GM21576 (cell line): Measurements from ENCODE around the gene ADAMTS18.

Experiments used
- ATAC-seq: cut with Tn5 transposase; IDR thresholded peaks from one replicate; pipeline ENCODE4 v1.9.1; 2021; ENCODE audit warnings: mild to moderate bottlenecking, moderate library complexity; ENCODE audit not compliant: unreplicated experiment

The ADAMTS18 gene

DNA sequence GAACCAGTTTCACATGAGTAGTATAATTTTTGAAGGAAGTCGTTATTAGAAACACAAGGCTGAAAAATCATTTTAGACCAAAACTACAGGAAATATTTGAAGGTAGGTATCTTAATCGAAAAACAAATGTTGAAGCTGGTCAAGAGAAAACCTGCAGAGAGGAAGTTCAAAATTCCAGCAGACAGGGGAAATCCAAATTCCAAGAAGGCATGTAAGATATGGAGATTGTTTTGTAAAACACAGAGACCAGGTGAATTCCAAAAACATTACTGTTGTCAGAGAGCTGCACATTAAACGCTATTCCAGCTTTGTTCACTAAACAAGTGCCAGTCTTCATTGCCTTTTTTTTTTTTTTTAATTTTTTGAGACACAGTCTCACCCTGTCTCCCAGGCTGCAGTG, 38.4 kb downstream of the ADAMTS18 start:
- no peak for ATAC-seq

DNA sequence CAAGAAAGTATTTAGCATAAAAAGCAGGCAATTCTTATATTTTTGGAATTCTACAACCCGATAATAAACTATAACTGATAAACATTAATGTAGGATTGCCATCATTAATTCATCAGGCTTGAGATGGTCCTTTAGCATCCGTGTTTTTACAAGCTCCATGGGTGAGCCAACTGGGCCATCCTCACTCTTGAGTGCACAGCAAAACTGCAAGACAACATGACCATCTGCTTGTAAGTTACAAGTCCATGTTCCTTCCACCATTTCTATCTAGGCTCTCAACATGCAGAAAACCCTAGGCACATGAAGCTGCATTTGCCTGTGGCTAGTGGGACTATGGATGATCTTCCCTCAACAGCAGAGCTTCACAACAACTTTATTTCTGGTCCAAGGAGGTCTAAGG, 40.1 kb downstream of the ADAMTS18 start:
- no peak for ATAC-seq

DNA sequence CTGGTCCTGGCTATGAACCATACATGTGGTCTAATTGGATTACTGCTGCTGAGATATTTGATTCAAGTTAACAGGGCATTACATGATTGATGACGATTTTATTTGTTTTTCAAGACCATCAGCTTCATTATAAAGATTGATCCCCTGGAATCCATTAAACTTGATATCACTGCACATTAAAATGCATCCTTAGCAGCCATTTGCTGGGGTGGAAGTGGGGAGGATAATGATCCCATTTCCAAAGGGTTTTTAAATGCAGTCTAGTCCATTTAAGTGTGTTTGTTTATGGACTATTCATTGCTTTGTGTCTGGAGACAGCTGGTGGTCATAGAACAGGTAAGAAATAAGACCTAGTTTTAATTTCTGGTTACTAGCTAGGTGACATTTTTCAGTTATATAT, 40.9 kb downstream of the ADAMTS18 start:
- no peak for ATAC-seq

DNA sequence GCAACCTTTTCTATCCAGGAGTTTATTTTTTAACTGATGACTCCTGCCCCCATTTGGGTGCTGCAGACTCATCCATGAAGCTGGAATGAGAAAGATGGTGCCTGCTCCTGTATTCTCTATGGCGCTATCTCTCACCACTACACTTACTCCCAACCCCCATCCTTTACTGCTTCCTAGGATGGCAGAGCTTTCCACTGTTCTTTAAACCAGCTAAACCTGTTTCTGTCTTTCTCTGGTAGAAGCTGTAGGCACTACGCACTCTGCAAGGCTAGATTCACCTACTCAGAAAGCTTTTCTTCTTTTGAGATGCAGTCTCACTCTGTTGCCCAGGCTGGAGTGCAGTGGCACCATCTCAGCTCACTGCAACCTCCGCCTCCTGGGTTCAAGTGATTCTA, 47.0 kb downstream of the ADAMTS18 start:
- ATAC-seq = no peak

DNA sequence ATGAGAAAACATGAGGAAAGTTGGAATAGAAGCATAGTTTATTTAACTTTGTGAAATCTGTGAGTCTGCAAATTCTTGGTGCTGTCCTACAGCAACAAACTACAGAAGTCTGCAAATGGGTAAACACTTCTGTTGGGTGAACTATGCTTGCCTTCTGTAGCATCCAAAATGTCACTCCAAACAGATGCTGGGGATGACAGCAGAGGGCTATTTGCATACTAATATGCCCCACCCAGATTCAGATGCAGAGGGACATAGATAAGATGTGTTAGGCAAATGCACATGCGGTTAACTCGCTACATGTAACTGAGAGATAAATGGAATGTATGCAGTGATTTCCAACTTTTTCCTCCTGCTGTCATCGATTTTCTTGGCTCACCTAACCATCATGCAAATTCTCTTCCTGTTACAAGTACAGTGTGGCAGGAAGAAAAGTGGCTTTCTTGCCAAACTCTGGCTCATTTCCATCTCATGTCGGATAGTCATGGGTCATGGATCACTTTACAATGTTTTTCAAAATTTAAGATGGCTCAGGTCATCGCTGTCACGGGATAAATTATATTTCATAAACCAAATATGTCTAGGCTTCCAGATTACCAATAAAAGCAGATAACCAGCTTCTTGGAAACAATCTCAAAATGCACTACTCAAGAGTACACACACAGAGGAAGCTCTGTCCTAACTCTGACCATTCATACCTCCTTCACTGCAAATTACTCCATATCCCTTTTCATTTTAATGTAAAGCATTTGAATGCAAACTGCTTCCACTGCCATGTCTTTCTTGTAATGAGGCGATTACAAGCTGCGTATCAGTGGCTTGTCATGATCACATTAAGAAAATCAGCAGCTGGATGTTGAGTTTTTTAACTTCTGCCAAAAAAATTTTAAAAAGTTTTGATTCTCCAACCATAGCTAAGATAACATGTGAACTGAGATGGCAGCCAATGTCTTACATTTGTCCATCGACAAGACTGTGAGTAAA, 47.7 kb downstream of the ADAMTS18 start:
- ATAC-seq = no peak

DNA sequence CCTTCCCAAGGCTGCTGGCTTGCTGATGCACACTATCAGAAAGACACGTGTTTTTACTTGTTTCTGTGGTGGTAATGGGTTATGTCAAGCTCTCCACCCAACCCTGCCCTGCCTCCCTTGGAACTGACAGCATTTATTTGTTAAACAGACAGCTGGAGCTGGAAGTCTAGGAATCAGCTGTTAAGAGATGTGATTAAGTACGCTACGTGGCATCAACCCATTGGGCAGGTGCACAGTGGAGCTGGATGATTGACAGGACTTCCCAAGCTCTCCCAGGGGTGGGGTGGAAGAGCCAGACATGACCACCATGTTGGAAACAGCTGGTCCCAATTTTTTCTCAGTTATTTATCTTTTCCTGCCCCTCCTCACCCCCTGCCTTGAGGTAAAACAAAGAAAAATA, 49.4 kb downstream of the ADAMTS18 start:
- ATAC-seq = no peak

DNA sequence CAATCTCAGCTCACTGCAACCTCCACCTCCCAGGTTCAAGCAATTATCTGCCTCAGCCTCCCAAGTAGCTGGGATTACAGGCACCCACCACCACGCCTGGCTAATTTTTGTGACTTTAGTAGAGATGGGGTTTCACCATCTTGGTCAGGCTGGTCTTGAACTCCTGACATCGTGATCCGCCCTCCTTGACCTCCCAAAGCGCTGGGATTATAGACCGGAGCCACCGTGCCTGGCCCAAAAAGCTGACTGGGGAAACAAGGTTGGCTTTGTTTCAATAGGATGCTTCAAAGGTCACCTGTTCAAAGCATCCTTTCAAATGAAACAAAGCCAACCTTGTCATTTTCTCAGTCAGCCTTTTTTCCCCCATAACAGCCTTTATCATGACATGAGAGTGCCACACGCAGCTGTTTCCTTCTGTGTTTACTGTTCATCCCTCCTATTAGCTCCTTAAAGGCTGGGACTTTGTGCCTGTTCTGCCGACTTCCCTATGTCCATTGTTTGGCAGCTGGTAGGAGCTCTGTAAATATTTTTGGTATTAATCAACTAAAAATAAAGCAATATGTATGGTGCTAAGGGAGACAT, 51.1 kb downstream of the ADAMTS18 start:
- no peak for ATAC-seq

DNA sequence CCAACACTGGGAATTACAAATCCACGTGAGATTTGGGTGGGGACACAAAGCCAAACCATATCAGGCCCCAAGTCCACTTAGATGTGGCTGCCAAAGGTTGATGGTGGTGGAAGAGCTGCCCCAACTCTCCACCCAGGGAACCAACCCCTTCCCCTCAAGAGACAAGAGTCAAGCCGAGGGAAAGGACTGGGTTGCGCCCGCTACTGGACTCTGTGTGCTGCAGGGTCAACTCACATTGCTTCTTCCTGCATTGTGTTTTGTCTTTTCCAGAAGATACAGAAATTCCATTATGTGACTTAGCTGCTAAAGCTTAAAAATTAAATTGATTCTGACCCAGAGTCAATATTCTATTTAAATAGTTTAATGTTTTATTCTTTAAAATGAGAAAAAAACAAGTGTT, 58.5 kb downstream of the ADAMTS18 start:
- ATAC-seq = no peak

DNA sequence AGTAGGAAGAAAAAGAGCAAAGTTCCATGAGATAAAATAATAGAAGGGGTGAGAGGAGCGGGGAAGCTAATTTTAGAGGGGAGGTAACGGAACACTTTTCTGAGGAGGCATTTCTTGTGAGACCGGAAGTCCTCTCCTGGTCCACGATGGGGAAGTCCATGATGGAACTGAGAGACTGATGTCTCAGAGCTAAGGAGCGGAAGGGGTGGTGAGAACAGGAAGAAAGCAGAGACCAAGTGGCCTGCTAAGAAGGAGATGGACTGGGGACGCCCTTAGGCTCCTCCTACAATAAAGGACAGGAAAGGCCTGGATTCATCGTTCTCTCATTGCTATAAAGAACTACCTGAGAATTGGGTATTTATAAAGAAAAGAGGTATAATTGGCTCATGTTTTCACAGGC, 59.4 kb downstream of the ADAMTS18 start:
- no peak for ATAC-seq

DNA sequence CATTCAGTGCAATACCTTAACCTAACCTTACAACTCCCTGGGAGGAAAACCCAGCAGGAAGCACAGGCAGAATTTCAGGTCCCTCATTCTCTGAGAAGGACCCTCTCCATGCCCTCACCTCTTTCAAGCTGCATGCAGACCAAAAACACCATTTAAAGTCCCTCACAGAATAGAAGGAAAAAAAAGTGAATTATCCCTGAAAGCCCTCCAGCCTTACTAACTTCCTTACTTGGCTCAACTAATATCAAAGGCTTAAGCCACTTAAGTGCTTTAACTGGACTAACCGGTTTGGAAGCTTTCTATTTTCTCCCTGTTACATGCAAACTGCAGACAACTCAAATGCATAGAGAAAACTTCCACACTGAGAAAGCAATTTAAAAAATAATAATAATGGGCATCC, 60.5 kb downstream of the ADAMTS18 start:
- no peak for ATAC-seq

DNA sequence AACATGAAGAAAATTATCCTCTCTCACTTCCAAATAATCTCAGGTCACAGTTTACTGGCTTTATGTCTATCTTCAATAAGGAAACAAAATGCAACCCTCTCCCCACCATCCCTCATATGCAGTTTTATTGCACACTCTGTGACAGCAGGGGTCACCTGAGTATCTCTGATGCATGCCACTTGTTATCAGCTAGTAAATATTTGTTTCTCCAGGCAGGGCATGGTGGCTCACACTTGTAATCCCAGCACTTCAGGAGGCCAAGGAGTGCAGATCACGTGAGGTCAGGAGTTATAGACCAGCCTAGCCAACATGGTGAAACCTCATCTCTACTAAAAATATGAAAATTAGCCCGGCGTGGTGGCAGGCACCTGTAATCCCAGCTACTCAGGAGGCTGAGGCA, 61.1 kb downstream of the ADAMTS18 start:
- ATAC-seq = no peak

DNA sequence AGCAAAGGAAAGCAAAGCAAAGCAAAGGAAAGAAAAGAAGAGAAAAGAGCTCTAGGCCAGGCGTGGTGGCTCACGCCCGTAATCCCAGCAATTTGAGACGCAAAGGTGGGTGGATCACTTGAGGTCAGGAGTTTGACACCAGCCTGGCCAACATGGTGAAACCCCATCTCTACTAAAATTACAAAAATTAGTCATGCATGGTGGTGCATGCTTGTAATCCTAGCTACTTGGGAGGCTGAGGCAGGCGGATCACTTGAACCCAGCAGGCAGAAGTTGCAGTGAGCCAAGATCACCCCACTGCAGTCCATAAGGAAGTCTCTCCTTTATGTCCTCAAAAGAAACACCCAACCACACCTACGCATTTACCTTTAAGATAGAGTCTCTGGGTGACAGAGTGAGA, 70.1 kb downstream of the ADAMTS18 start:
- ATAC-seq = no peak

DNA sequence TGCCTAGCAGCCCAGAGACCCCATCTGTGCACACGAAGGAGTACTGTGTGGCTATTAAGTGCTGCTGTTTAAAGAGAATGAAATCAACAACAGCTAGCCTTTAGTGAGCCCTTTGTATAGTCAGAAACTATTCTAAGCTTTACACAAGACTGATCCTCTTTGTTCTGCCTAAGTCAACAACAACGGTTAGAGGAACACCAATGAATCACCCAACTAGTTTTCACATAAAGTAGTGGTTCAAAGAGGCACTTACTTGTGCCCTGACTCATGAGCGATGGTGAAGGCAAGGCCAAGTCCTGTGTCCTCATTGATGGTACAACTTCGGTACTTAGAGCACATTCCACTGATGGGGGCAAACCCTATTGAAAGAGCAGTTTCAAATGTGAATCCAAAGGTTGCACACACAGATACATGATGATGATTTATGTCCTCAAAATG, 75.8 kb downstream of the ADAMTS18 start:
- ATAC-seq = no peak

DNA sequence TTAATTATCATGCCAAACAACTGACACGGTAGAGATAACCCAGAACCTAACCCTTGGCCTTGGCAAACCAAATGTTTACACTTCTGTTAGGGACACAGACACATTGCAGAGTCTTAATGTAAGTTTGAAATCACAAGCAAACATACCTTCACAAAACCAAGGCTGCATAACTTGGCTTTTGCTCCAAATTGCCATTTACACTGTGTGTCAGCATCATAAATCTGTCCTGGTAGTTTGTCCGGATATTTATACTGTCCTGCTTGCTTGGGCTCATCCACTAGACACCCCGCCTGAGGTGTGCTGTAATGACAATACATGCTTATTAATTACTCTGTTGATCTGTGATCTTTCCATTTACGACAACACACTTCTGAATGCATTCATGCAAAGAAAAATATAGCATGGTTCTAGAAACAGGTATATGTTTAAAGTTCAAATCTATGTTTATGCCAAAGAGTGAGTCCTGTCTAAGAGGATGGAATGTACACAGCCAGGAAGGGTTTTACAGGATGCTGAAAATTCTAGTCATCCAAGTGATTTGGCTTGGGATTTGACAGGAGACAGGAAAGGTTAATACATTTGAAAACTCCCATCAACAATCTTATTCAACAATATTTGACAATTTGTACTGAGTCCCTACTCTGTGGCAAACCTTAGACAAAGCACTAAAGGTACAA, 81.1 kb downstream of the ADAMTS18 start:
- no peak for ATAC-seq

DNA sequence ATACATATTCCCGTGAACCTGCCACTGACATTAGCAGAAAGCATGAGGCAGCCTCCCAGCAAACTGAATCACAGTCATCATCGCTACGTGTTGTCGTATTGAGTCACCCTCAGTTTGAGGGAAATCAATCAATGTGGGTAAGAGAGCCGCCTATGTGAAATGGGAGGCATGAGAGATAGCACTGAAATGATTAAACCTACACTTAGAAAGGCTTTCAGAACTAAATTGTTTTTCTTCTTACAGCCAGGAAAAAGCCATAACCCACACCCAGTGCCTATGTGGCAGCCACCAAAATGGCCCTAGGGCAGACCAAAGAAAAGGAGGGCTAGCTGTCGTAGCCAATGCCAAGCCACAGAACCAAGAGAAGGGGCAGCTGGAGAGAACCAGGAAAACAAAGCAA, 90.5 kb downstream of the ADAMTS18 start:
- ATAC-seq = no peak

DNA sequence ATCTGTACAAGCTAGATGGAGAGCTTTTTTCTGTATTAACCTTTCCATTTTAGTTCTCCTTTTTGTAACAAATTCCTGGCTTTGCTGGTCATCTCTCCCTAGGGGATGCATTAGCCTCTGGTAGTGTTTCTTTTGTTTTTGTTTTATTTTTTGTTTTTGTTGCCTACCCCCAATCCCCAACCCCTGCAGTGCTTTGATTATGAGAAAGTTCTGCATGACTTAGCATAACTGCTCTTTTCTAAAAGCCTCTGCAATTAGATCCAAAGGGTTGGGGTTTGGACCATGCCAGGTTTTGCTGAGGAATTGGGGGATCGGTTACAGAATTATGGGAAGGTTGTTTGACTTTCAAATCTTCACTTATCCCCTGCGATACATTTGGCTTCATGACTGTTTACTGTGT, 98.2 kb downstream of the ADAMTS18 start:
- no peak for ATAC-seq

DNA sequence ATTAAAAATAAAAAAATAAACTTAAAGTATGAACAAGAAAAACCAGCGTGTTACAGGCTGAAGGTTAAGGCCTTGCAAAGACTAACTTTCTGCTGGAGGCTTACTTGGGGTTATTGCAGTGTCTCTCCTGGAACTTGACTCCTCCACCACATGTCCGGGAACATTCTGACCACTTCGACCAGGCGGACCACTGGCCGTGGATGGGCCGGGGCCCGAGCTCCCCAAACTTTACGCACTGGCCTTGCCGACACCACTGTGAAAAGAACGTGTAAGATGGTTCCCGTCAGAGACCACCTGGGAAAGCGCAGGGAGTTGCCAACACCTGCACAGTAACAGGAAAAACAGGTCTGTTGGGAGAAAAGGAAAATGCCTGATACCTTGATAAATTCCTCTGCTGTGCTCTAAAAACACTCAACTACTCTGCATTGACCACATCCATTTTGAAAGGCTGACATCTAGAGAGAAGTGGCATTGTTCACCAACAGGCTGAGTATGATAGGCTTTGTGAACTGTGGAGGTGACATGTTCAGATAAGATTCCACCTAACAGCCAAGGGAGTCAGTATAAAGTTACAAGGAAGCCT, 99.1 kb downstream of the ADAMTS18 start:
- ATAC-seq = no peak

DNA sequence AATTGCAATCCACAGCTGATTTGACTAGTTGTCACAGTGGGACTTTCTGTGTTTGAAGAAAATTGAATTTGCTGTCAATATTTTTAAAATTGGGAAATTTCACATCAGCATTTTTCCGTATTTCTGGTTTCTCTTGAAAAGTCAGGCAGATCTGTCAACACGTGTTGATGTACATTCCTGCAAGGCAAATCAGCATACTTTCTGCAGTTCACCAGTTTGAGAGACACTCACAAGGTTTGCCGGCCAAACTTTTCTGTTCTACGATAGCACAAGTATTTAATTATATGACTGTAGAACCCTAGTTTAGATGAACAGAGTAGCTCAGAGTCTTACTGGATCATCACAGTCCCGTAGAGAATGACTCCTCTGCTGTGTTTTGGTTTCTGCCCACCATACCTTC, 102.0 kb downstream of the ADAMTS18 start:
- no peak for ATAC-seq

DNA sequence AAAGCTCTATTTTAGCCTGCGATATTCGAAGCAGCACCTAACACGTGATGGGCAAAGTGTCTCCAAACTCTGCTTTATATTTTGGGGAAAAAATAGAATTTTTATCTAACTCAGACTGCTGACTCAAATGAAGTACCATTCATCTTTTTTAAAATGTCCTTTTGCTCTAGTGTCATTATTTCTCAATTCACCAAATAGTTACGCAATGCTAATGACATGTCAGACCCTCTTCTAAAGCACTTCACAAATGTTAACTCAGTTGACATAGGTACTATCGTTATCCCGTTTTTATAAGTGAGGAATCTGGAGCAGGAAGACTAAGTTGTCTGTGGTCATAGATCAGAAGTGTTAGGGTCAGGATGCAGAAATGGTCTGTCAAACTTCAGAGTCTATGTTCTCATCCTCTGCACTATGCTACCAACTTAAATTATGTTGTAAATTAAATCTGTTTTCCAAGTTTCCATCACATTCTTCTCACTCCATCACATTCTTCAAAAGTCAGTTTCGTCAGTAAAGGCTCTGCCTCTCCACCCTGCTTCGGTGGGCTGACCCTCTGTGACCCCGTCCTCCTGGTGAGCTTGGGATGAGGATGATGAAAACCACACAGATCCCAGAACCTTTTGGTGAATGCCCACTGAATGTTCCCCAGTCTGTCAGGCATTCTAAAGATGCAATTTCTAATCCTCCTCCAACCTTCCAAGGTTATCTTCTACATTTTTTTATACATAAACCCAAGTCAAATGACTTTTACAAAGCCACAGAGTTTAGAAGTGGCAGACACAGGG, 102.8 kb downstream of the ADAMTS18 start:
- ATAC-seq = no peak

DNA sequence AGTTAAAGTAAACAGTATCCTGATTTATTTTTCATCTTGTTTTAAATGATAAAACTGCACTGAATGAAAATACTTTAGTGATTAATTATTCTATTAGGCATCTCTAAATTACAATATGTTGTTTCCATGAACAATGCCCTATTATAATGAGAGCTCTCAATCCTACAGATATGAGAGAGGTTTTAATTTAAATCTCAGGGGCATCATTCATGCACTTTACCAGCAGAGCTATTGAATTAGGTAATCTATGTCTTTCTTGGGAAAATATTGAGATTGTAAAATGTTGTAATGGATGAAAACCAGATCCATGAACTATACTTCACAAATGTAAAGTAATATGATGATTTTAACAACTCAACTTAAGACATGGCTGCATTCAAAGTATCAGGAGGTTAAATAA, 103.8 kb downstream of the ADAMTS18 start:
- no peak for ATAC-seq
